HepG2 (cell line): ENCODE measurements around the gene HACD2. TPM values are rescaled to one million over a fixed set of nuclear protein-coding genes. Genes with fewer than 3 reads are reported as not detected.

Experiments used
- ARHGAP35 ChIP-seq: sonication (generic); formaldehyde crosslinking; IDR thresholded peaks from 2 replicates; pipeline ENCODE4 v1.9.0; 2022; ENCODE audit warnings: mild to moderate bottlenecking, inconsistent platforms, moderate library complexity, missing genetic modification reagents, borderline replicate concordance
- EP300 ChIP-seq, 3 experiments: sonication (generic) in 1 of 3; formaldehyde crosslinking in 1 of 3; IDR thresholded peaks; 2 replicates each; pipeline versions ENCODE4 v1.5.1 to v1.6.1; 2011 to 2020; ENCODE audit warnings: low read depth in 2 of 3, low read length in 2 of 3, borderline replicate concordance in 1 of 3, improper control_type of control experiment in 1 of 3, mild to moderate bottlenecking in 1 of 3, missing genetic modification reagents in 1 of 3, moderate library complexity in 1 of 3
- FOXK1 ChIP-seq: sonication (generic); formaldehyde crosslinking; IDR thresholded peaks from 2 replicates; pipeline ENCODE4 v1.4.0; 2020; ENCODE audit warnings: low read depth, missing genetic modification reagents, borderline replicate concordance
- KDM6A ChIP-seq: IDR thresholded peaks from 2 replicates; pipeline ENCODE4 v1.6.1; 2016; ENCODE audit warnings: low read depth
- PAXIP1 ChIP-seq: sonication (generic); formaldehyde crosslinking; conservative IDR thresholded peaks from 2 replicates; pipeline ENCODE4 v1.4.0; 2020; ENCODE audit warnings: mild to moderate bottlenecking, missing genetic modification reagents, moderate library complexity
- PCBP1 ChIP-seq: fragments of 200-400 bp; formaldehyde crosslinking; IDR thresholded peaks from 2 replicates; pipeline ENCODE4 v1.6.1; 2017; ENCODE audit warnings: mild to moderate bottlenecking, low read depth, low read length, borderline replicate concordance
- PHF21A ChIP-seq: sonication (generic); formaldehyde crosslinking; IDR thresholded peaks from 2 replicates; pipeline ENCODE4 v1.5.0; 2020; ENCODE audit warnings: mild to moderate bottlenecking, missing genetic modification reagents
- RXRA ChIP-seq: sonication (generic); formaldehyde crosslinking; IDR thresholded peaks from 2 replicates; pipeline ENCODE4 v1.5.1; 2020; ENCODE audit warnings: missing genetic modification reagents
- SIX1 ChIP-seq: sonication (generic); formaldehyde crosslinking; IDR thresholded peaks from 2 replicates; pipeline ENCODE4 v1.4.0; 2020; ENCODE audit warnings: missing genetic modification reagents, borderline replicate concordance
- TEAD2 ChIP-seq: sonication (generic); formaldehyde crosslinking; IDR thresholded peaks from 2 replicates; pipeline ENCODE4 v1.9.0; 2021; ENCODE audit warnings: missing genetic modification reagents
- ZBTB3 ChIP-seq: sonication (generic); formaldehyde crosslinking; IDR thresholded peaks from 2 replicates; pipeline ENCODE4 v1.4.0; 2020; ENCODE audit warnings: low read depth, mild to moderate bottlenecking, moderate library complexity, missing genetic modification reagents, borderline replicate concordance
- ZBTB38 ChIP-seq: sonication (generic); formaldehyde crosslinking; IDR thresholded peaks from 2 replicates; pipeline ENCODE4 v1.5.1; 2020; ENCODE audit warnings: mild to moderate bottlenecking, missing genetic modification reagents
- ZMYM2 ChIP-seq: sonication (generic); formaldehyde crosslinking; IDR thresholded peaks from 2 replicates; pipeline ENCODE4 v1.8.0; 2022; ENCODE audit warnings: mild to moderate bottlenecking, missing genetic modification reagents
- ZNF121 ChIP-seq: sonication (generic); formaldehyde crosslinking; IDR thresholded peaks from 2 replicates; pipeline ENCODE4 v1.5.0; 2020; ENCODE audit warnings: mild to moderate bottlenecking, missing genetic modification reagents
- ZNF24 ChIP-seq: fragments of 450-650 bp; IDR thresholded peaks from 2 replicates; pipeline ENCODE4 v1.6.1; 2017; ENCODE audit warnings: antibody characterized with exemption, mild to moderate bottlenecking
- ZNF335 ChIP-seq: sonication (generic); formaldehyde crosslinking; IDR thresholded peaks from 2 replicates; pipeline ENCODE4 v1.4.0; 2020; ENCODE audit warnings: missing genetic modification reagents
- ZNF770 ChIP-seq: sonication (generic); formaldehyde crosslinking; IDR thresholded peaks from 2 replicates; pipeline ENCODE4 v1.5.0; 2020; ENCODE audit warnings: mild to moderate bottlenecking, missing genetic modification reagents
- ZNF788 ChIP-seq: sonication (generic); formaldehyde crosslinking; IDR thresholded peaks from 2 replicates; pipeline ENCODE4 v1.5.0; 2020; ENCODE audit warnings: mild to moderate bottlenecking, missing genetic modification reagents, borderline replicate concordance
- ZNF878 ChIP-seq: sonication (generic); formaldehyde crosslinking; IDR thresholded peaks from 2 replicates; pipeline ENCODE4 v1.8.1; 2023; ENCODE audit warnings: mild to moderate bottlenecking, missing genetic modification reagents, moderate library complexity
- polyA plus RNA-seq, 8 experiments: library from polyadenylated mRNA; depleted of rRNA in 3 of 8; stranded (reverse) in 7 of 8; unstranded in 1 of 8; fragments of >200 nt; fragmentation: Illumina TruSeq in 4 of 8; extraction: Trizol in 4 of 8; gene quantifications; 2 replicates each; pipeline versions ENCODE4 v1.2.1 to v1.2.3, GENCODE V29; 2011 to 2016; ENCODE audit warnings: low read depth in 4 of 8, missing spikeins in 1 of 8, mixed read lengths in 1 of 8; ENCODE audit not compliant: insufficient read depth in 1 of 8
- total RNA-seq, 5 experiments: library from RNA; depleted of rRNA; stranded (reverse); fragments of >200 nt; fragmentation: Illumina TruSeq; extraction: Trizol; gene quantifications; 2 replicates each; pipeline ENCODE4 v1.2.3, GENCODE V29; 2016; ENCODE audit warnings: low read depth in 1 of 5
- TF ChIP-seq, protein P1 (sequence below): sonication (generic); formaldehyde crosslinking; IDR thresholded peaks from 2 replicates; pipeline ENCODE4 v1.4.0; 2020; ENCODE audit warnings: missing genetic modification reagents, borderline replicate concordance

Gene HACD2
- total and polyA plus RNA-seq, 2 of the 13 experiments (the other 11 are each of a cell fraction or from before 2014, with no cell fraction given): 47.0 to 50.4 TPM

DNA sequence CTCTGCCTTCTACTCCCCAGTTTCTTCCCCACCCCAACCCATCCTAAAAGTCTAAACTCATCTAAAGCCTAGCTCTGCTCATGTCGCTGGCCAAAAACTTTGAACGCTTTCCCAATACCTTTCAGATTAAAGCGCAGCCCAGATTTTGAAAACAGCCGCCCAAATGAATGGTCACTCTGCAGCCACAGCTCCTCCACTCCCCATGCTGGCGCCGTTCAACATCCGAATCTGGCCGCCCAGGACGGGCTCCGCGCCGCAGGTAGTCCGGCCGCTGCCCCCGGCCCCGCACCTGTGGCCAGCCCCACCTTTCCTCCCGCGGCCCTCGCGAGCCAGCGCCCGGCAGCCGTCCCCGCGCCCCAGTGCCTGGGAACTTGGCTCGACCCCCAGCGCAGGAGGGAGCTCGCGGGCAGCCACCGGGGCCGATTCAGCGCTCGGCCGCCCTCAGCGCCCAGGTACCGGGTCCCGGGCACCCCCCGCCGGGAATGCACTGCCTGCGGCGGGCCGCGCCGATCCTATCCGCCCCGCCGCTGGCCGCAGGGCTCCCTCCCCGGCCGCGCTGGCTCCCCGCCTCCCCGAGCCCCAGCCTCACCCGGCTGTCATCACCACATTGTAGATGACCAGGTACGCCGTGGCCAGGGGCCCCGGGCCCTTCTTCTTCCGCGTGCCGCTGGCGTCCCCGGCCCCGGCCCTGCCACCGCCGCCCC lies 417 bp downstream of the HACD2 start (continued):
- TF ChIP-seq, protein P1, sequence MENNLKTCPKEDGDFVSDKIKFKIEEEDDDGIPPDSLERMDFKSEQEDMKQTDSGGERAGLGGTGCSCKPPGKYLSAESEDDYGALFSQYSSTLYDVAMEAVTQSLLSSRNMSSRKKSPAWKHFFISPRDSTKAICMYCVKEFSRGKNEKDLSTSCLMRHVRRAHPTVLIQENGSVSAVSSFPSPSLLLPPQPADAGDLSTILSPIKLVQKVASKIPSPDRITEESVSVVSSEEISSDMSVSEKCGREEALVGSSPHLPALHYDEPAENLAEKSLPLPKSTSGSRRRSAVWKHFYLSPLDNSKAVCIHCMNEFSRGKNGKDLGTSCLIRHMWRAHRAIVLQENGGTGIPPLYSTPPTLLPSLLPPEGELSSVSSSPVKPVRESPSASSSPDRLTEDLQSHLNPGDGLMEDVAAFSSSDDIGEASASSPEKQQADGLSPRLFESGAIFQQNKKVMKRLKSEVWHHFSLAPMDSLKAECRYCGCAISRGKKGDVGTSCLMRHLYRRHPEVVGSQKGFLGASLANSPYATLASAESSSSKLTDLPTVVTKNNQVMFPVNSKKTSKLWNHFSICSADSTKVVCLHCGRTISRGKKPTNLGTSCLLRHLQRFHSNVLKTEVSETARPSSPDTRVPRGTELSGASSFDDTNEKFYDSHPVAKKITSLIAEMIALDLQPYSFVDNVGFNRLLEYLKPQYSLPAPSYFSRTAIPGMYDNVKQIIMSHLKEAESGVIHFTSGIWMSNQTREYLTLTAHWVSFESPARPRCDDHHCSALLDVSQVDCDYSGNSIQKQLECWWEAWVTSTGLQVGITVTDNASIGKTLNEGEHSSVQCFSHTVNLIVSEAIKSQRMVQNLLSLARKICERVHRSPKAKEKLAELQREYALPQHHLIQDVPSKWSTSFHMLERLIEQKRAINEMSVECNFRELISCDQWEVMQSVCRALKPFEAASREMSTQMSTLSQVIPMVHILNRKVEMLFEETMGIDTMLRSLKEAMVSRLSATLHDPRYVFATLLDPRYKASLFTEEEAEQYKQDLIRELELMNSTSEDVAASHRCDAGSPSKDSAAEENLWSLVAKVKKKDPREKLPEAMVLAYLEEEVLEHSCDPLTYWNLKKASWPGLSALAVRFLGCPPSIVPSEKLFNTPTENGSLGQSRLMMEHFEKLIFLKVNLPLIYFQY (CRISPR knock-in tag): no peak
- peak; percentile 27; the same call in 1 of the 2 replicates for TF ChIP-seq ZBTB38
- no peak for TF ChIP-seq PAXIP1 (CRISPR knock-in tag)
- no peak for TF ChIP-seq ZNF24
- 0 out of 2 replicates have a peak, but pooled peaks have one; percentile 7 for TF ChIP-seq PHF21A (CRISPR knock-in tag)
- peak; percentile 23; the same call in 1 of the 2 replicates for TF ChIP-seq ZNF121
- TF ChIP-seq KDM6A (CRISPR knock-in tag): no peak
- no peak for TF ChIP-seq TEAD2 (CRISPR knock-in tag)
- no peak for TF ChIP-seq ZNF335 (CRISPR knock-in tag)
- TF ChIP-seq ZNF878: no peak
- 0 out of 2 replicates have a peak, but pooled peaks have one; percentile 14 for TF ChIP-seq ZBTB3
- TF ChIP-seq ZMYM2 (CRISPR knock-in tag): no peak
- TF ChIP-seq FOXK1: no peak
- TF ChIP-seq RXRA (CRISPR knock-in tag): no peak
- no peak for TF ChIP-seq PCBP1
- no peak for TF ChIP-seq ZNF788 (CRISPR knock-in tag)
- TF ChIP-seq ARHGAP35 (CRISPR knock-in tag): 0 out of 2 replicates have a peak, but pooled peaks have one; percentile 25
- TF ChIP-seq SIX1 (CRISPR knock-in tag): no peak
- TF ChIP-seq EP300 (IDR thresholded peaks at IDR 0.05; ENCODE audit: low read depth in 2 of 2, low read length in 2 of 2): no peak
- no peak for TF ChIP-seq EP300 (CRISPR knock-in tag; IDR thresholded peaks at IDR 0.05; ENCODE audit: borderline replicate concordance)
- 0 out of 2 replicates have a peak, but pooled peaks have one; percentile 36 for TF ChIP-seq ZNF770 (CRISPR knock-in tag)
